Lower lobe of right lung (tissue), 2 donors: ENCODE data around the gene ST3GAL3. TPM values are rescaled to one million over a fixed set of nuclear protein-coding genes. Genes with fewer than 3 reads are reported as not detected.
"Not testable (repeated sequence)": the region's sequence is repeated elsewhere in the genome, so short reads cannot be mapped to it uniquely, and the experiment has no call there.

Source experiments
- ATAC-seq, 2 donors: fragments of 200-7000 bp; cut with Tn5 transposase; one replicate each; pipeline ENCODE4 v1.9.1; 2020 to 2022; ENCODE audit warnings: mild to moderate bottlenecking in 2 of 2, moderate library complexity in 2 of 2
- DNase-seq: peaks from one replicate; pipeline ENCODE4 v3.0.0-alpha.2; 2020
- H3K27ac ChIP-seq: fragments of 200-600 bp; one replicate; pipeline ENCODE4 v1.8.0; 2022
- H3K27me3 ChIP-seq: fragments of 200-600 bp; one replicate; pipeline ENCODE4 v1.8.0; 2022; ENCODE audit warnings: low read depth
- H3K36me3 ChIP-seq: fragments of 200-600 bp; one replicate; pipeline ENCODE4 v1.8.0; 2022; ENCODE audit warnings: mild to moderate bottlenecking
- H3K4me1 ChIP-seq: fragments of 200-600 bp; one replicate; pipeline ENCODE4 v1.8.0; 2022
- H3K4me3 ChIP-seq: fragments of 200-600 bp; one replicate; pipeline ENCODE4 v1.8.0; 2022; ENCODE audit warnings: mild to moderate bottlenecking
- H3K9me3 ChIP-seq: fragments of 200-600 bp; one replicate; pipeline ENCODE4 v1.8.0; 2022
- CTCF ChIP-seq: fragments of 200-600 bp; IDR thresholded peaks from one replicate; pipeline ENCODE4 v1.8.0; 2022; ENCODE audit warnings: antibody characterized with exemption, mild to moderate bottlenecking
- intact Hi-C: fragments of 100-400 bp; cut with DNase I; formaldehyde crosslinking; loops from one replicate; pipeline ENCODE4 v1.11.0; 2022
- total RNA-seq: library from RNA; stranded (reverse); fragmentation: NEBNext Ultra II Directional; extraction: Animal tissue kit (Norgen Biotek cat#: 25700); gene quantifications from one replicate; pipeline ENCODE4 v1.2.1, GENCODE V29; 2021
- donor health status: DM: no; HTN: yes; CAD: no; lungs with severe emphysema.

ST3GAL3 gene
- total RNA-seq, 1 donor from 2014 or later, result 23.6 TPM

DNA sequence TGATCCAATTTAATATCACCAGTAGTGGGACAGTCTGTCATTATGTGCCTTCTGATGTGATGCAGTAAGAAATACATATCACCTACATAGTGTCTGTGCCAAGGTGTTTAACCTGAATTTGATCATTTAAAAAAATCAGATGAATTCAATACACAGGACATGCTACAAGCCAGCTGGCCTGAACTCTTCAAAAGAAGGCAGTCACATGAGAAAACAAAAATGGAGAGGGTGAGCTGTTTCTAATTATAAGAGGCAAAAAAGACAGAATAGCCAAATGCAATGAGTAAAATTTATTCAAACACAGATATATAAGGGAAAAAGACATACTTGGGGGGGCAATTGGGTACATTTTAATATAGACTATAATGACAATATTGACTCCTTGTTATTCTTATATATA lies 66.5 kb downstream of the ST3GAL3 start:
- no peaks in the 10 kb centered on the region for H3K9me3 ChIP-seq
- DNase-seq (no peak), ATAC-seq (no peak)
- TF ChIP-seq CTCF, result no peak
- intact Hi-C loops, result no loop called here
- no peak overlapping the region for H3K4me3 ChIP-seq
- no peaks in the 10 kb centered on the region for H3K27me3 ChIP-seq
- H3K36me3 ChIP-seq, result no peaks in the 10 kb centered on the region
- no peaks in the 10 kb centered on the region for H3K4me1 ChIP-seq
- no peak overlapping the region for H3K27ac ChIP-seq

DNA sequence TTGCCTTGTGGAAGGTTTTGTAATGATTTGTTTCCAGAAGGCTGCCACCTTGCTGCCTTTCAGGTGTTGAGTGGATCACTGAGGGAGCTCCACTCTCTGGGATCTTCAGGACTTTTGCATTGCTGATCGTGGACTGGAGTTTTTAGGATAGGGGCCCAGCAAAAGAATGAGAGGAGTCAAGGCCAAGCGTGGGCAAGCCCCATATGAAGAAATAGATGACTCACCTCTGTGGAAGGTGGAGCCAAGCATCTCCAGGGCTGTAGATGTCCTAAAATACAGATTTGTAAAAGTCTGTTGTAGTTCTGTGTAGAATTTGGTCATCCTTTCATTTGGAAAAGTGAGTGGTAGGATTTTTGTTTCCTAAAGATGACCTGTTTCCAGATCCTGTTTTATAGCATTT lies 67.0 kb downstream of the ST3GAL3 start:
- Histone ChIP-seq H3K27ac (no peak overlapping the region), H3K4me1 (no peaks in the 10 kb centered on the region), H3K4me3 (no peak overlapping the region), H3K36me3 (no peaks in the 10 kb centered on the region), H3K27me3 (no peaks in the 10 kb centered on the region), H3K9me3 (peaks cover under 1% of the 10 kb centered on the region)
- intact Hi-C loops, result no loop called here
- no peak for TF ChIP-seq CTCF
- ATAC-seq, result no peak
- DNase-seq, result no peak

DNA sequence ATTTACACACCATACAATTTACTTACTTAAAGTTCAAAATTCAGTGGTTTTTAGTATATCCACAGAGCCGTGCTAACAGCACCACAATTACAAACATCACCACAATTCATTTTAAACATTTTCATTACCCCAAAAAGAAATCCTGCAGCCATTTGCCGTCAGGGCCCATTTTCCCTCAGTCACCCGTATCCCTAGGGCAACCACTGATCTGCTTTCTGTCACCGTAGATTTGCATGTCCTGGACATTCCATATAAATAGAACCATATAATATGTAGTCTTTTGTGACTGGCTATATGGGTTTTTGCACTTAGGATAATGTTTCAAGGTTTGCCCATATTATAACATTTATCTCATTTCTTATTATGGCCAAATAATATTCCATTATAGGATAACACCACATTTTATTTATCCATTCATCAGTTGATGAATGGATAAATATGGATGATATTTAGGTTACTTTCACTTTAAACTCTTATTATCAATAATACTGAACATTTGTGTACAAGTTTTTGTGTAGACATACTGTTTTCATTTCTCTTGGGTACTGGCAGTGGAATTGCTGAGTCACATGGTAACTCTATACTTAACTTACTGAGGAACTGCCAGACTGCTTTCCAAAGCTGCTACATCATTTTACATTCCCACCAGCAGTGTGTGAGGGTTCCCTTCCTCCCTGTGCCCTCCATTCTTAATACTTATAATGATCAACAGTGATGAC lies 68.9 kb downstream of the ST3GAL3 start:
- H3K27me3 ChIP-seq, result no peaks in the 10 kb centered on the region
- no peak for ATAC-seq
- H3K27ac ChIP-seq, result no peak overlapping the region
- no peaks in the 10 kb centered on the region for H3K36me3 ChIP-seq
- peaks cover 12% of the 10 kb centered on the region for H3K9me3 ChIP-seq
- H3K4me1 ChIP-seq, result no peaks in the 10 kb centered on the region
- intact Hi-C loops, result no loop called here
- no peak for DNase-seq
- no peak overlapping the region for H3K4me3 ChIP-seq
- TF ChIP-seq CTCF, result no peak

DNA sequence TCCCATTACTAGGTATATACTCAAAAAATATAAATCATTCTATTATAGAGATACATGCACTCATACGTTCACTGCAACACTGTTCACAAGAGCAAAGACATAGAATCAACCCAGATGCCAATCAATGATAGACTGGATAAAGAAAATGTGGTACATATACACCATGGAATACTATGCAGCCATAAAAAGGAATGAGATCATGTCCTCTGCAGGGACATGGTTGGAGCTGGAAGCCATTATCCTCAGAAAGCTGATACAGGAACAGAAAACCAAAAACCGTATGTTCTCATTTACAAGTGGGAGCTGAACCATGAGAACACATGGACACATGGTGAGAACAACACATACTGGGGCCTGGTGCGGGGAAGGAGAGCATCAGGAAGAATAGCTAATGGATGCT lies 70.6 kb downstream of the ST3GAL3 start:
- H3K36me3 ChIP-seq, H3K4me3 ChIP-seq, H3K27me3 ChIP-seq, DNase-seq, intact Hi-C loops, H3K4me1 ChIP-seq, ATAC-seq, H3K27ac ChIP-seq: not testable (repeated sequence)
- peaks cover 12% of the 10 kb centered on the region for H3K9me3 ChIP-seq

- H3K9me3 ChIP-seq, result peaks cover 12% of the 10 kb centered on the region
- DNase-seq, result no peak
- H3K4me1 ChIP-seq, result peaks cover 6% of the 10 kb centered on the region
- ATAC-seq, result no peak
- no peak overlapping the region for H3K27ac ChIP-seq
- TF ChIP-seq CTCF, result no peak
- no peaks in the 10 kb centered on the region for H3K27me3 ChIP-seq
- intact Hi-C loops, result no loop called here
- H3K4me3 ChIP-seq, result no peak overlapping the region
- no peaks in the 10 kb centered on the region for H3K36me3 ChIP-seq
These were observed 71.9 kb downstream of the ST3GAL3 start for GRCh38 chr1:43779266-43779665.

GRCh38 chr1:43779805-43780403 lies 72.6 kb downstream of the ST3GAL3 start:
- Histone ChIP-seq H3K4me1 (peaks cover 6% of the 10 kb centered on the region), H3K36me3 (no peaks in the 10 kb centered on the region), H3K27ac (no peak overlapping the region), H3K9me3 (peaks cover 12% of the 10 kb centered on the region), H3K4me3 (no peak overlapping the region), H3K27me3 (no peaks in the 10 kb centered on the region)
- intact Hi-C loops, result no loop called here
- DNase-seq (no peak), ATAC-seq (no peak)
- no peak for TF ChIP-seq CTCF
